CD14-positive monocyte (primary cell): ENCODE results near the gene CDKN2B-AS1. TPM values are rescaled to one million over a fixed set of nuclear protein-coding genes. Genes with fewer than 3 reads are reported as not detected.

Source experiments
- DNase-seq, 3 donors: peaks; one replicate each; pipeline ENCODE4 v3.0.0-alpha.2; 2011 to 2022
- H2AFZ ChIP-seq: 2 replicates; pipeline ENCODE4 v1.6.0; 2012; ENCODE audit warnings: mild to moderate bottlenecking, low read depth, low read length, inconsistent platforms; ENCODE audit not compliant: insufficient read depth, poor library complexity, severe bottlenecking
- H3K27ac ChIP-seq, 2 donors: 1 replicate in 1 of 2; 2 replicates in 1 of 2; pipeline ENCODE4 v1.5.1; 2012 to 2013; ENCODE audit warnings: low read length in 2 of 2, control low read depth in 1 of 2, inconsistent platforms in 1 of 2, low read depth in 1 of 2, mild to moderate bottlenecking in 1 of 2
- H3K27me3 ChIP-seq, 2 donors: one replicate each; pipeline versions ENCODE4 v1.6.0 to v1.6.1; 2011 to 2013; ENCODE audit warnings: low read length in 2 of 2; ENCODE audit not compliant: control insufficient read depth in 2 of 2, insufficient read depth in 2 of 2
- H3K36me3 ChIP-seq, 2 donors: replicated peaks in 1 of 2; 1 replicate in 1 of 2; 2 replicates in 1 of 2; pipeline versions ENCODE4 v1.5.1 to v1.6.1; 2012 to 2013; ENCODE audit warnings: low read length in 2 of 2, control low read depth in 1 of 2, inconsistent platforms in 1 of 2, mild to moderate bottlenecking in 1 of 2; ENCODE audit not compliant: insufficient read depth in 2 of 2, control insufficient read depth in 1 of 2
- H3K4me1 ChIP-seq, 2 donors: 1 replicate in 1 of 2; 2 replicates in 1 of 2; pipeline versions ENCODE4 v1.5.1 to v1.6.1; 2012 to 2013; ENCODE audit warnings: low read length in 2 of 2, control low read depth in 1 of 2, inconsistent platforms in 1 of 2, mild to moderate bottlenecking in 1 of 2, moderate library complexity in 1 of 2; ENCODE audit not compliant: insufficient read depth in 2 of 2, control insufficient read depth in 1 of 2
- H3K4me2 ChIP-seq: replicated peaks from 2 replicates; pipeline ENCODE3; 2012; ENCODE audit warnings: low read length, moderate library complexity, mild to moderate bottlenecking; ENCODE audit not compliant: poor library complexity, severe bottlenecking; ENCODE audit errors: extremely low read depth
- H3K4me3 ChIP-seq, 3 experiments: fragments of 200-600 bp in 1 of 3; sonication (generic) in 1 of 3; replicated peaks in 1 of 3; 1 replicate in 2 of 3; 2 replicates in 1 of 3; pipeline ENCODE4 v1.5.1; 2011 to 2013; ENCODE audit warnings: low read length in 3 of 3, mild to moderate bottlenecking in 3 of 3, control low read depth in 2 of 3, low read depth in 2 of 3, inconsistent platforms in 1 of 3, moderate library complexity in 1 of 3
- H3K79me2 ChIP-seq: 2 replicates; pipeline ENCODE4 v1.6.0; 2012; ENCODE audit warnings: mild to moderate bottlenecking, control low read depth, inconsistent platforms, low read length, moderate library complexity; ENCODE audit not compliant: insufficient read depth
- H3K9ac ChIP-seq: 2 replicates; pipeline ENCODE4 v1.6.0; 2017; ENCODE audit warnings: low read length, mild to moderate bottlenecking; ENCODE audit not compliant: insufficient read depth, poor library complexity, severe bottlenecking
- H3K9me3 ChIP-seq, 2 donors: replicated peaks in 1 of 2; 1 replicate in 1 of 2; 2 replicates in 1 of 2; pipeline versions ENCODE4 v1.5.1 to v1.6.1; 2012 to 2013; ENCODE audit warnings: low read length in 2 of 2, control low read depth in 1 of 2; ENCODE audit not compliant: control insufficient read depth in 1 of 2, insufficient read depth in 1 of 2
- H4K20me1 ChIP-seq: 2 replicates; pipeline ENCODE4 v1.6.0; 2012; ENCODE audit warnings: mild to moderate bottlenecking, low read length, control low read depth, moderate library complexity; ENCODE audit not compliant: insufficient read depth
- H3K27ac Mint-ChIP-seq, 7 donors: one replicate each; pipeline ENCODE4 v1.8.0; 2020; ENCODE audit warnings: mild to moderate bottlenecking in 7 of 7, mixed read lengths in 7 of 7, moderate library complexity in 6 of 7, inconsistent platforms in 2 of 7
- H3K27me3 Mint-ChIP-seq, 3 donors: one replicate each; pipeline ENCODE4 v1.8.0; 2021 to 2022; ENCODE audit warnings: low read depth in 3 of 3, mild to moderate bottlenecking in 3 of 3, mixed read lengths in 3 of 3, moderate library complexity in 3 of 3, inconsistent platforms in 1 of 3
- H3K36me3 Mint-ChIP-seq, 2 donors: one replicate each; pipeline ENCODE4 v1.8.0; 2020; ENCODE audit warnings: mixed read lengths in 2 of 2, inconsistent platforms in 1 of 2, mild to moderate bottlenecking in 1 of 2
- H3K4me1 Mint-ChIP-seq: one replicate; pipeline ENCODE4 v1.8.0; 2020; ENCODE audit warnings: mild to moderate bottlenecking, mixed read lengths
- H3K4me3 Mint-ChIP-seq, 2 donors: one replicate each; pipeline ENCODE4 v1.8.0; 2020; ENCODE audit warnings: mild to moderate bottlenecking in 2 of 2, mixed read lengths in 2 of 2, moderate library complexity in 1 of 2
- H3K9me3 Mint-ChIP-seq, 7 donors: one replicate each; pipeline ENCODE4 v1.8.0; 2020 to 2022; ENCODE audit warnings: mixed read lengths in 7 of 7, mild to moderate bottlenecking in 6 of 7, moderate library complexity in 6 of 7, inconsistent platforms in 2 of 7
- CTCF ChIP-seq: fragments of 200-600 bp; IDR thresholded peaks from one replicate; pipeline ENCODE4 v1.8.0; 2022; ENCODE audit warnings: antibody characterized with exemption, mild to moderate bottlenecking
- WGBS: methylation state at CpG from one replicate; pipeline ENCODE4 v1.1.5; 2013; ENCODE audit warnings: missing lambda C conversion rate; ENCODE audit not compliant: insufficient coverage; 5-methylcytosine and 5-hydroxymethylcytosine counted together
- intact Hi-C, 2 donors: fragments of 100-400 bp; cut with micrococcal nuclease; formaldehyde crosslinking; loops; one replicate each; pipeline versions ENCODE4 v1.15.0 to v1.15.1; 2023
- polyA plus RNA-seq, 3 donors: library from polyadenylated mRNA; depleted of rRNA in 1 of 3; unstranded in 2 of 3; stranded (reverse) in 1 of 3; fragments of 300-500 nt in 2 of 3; fragments of >200 nt in 1 of 3; fragmentation: Illumina TruSeq in 2 of 3; gene quantifications; 1 replicate in 2 of 3; 2 replicates in 1 of 3; pipeline ENCODE4 v1.2.3, GENCODE V29; 2012 to 2021

CDKN2B-AS1 gene
- polyA plus RNA-seq, 3 donors = 0.35 to 0.55 (median 0.50) TPM

- no peak for DNase-seq
- intact Hi-C loops = no loop called here
- H3K36me3 ChIP-seq = no peaks in the 10 kb centered on the region
- H3K27ac Mint-ChIP-seq = no peak overlapping the region
- H3K4me1 ChIP-seq = peaks cover 14% of the 10 kb centered on the region in 2 donors
- H3K79me2 ChIP-seq = no peaks in the 10 kb centered on the region
- WGBS = no CpG with 5 or more reads among the region's 1 CpG
- H3K4me3 Mint-ChIP-seq = peak overlapping the region in 1 of 2 donors; percentile 67
- H3K9me3 ChIP-seq = peaks cover 0 to 17% of the 10 kb centered on the region in 2 donors
- no peak for TF ChIP-seq CTCF
- H3K9me3 Mint-ChIP-seq = peaks cover 0 to 19% (median 8%) of the 10 kb centered on the region in 7 donors
- peaks cover 89 to 98% of the 10 kb centered on the region in 2 donors for H3K27me3 ChIP-seq
- H4K20me1 ChIP-seq = peaks cover 39% of the 10 kb centered on the region
- H3K4me1 Mint-ChIP-seq = peaks cover 20% of the 10 kb centered on the region
- H3K27me3 Mint-ChIP-seq = peaks cover 73 to 88% (median 73%) of the 10 kb centered on the region in 3 donors
- no peak overlapping the region for H3K4me3 ChIP-seq
- no peak overlapping the region for H3K4me2 ChIP-seq
- no peak overlapping the region for H3K27ac ChIP-seq
- no peak overlapping the region for H3K9ac ChIP-seq
- peaks cover 29 to 36% of the 10 kb centered on the region in 2 donors for H3K36me3 Mint-ChIP-seq
- H2AFZ ChIP-seq = no peak overlapping the region
Measured at GRCh38 chr9:22002038-22002437, 7.4 kb downstream of the CDKN2B-AS1 start.

- peaks cover 48% of the 10 kb centered on the region for H4K20me1 ChIP-seq
- Mint-ChIP-seq H3K27me3 (peaks cover 66 to 91% (median 69%) of the 10 kb centered on the region in 3 donors), H3K4me3 (peak overlapping the region; percentile 24 to 83), H3K9me3 (peaks cover 0 to 19% (median 8%) of the 10 kb centered on the region in 7 donors), H3K36me3 (peaks cover 24 to 25% of the 10 kb centered on the region in 2 donors), H3K4me1 (peaks cover 36% of the 10 kb centered on the region), H3K27ac (peak overlapping the region in 2 of 7 donors; percentile 4 to 47)
- no peak overlapping the region for H3K4me3 ChIP-seq
- no peak for TF ChIP-seq CTCF
- no peak overlapping the region for H3K27ac ChIP-seq
- DNase-seq = peak in 1 of 3 donors; percentile 56
- H3K79me2 ChIP-seq = no peaks in the 10 kb centered on the region
- peak overlapping the region; percentile 3 for H3K4me2 ChIP-seq
- H3K9me3 ChIP-seq = peaks cover 0 to 17% of the 10 kb centered on the region in 2 donors
- no peak overlapping the region for H2AFZ ChIP-seq
- no peak overlapping the region for H3K9ac ChIP-seq
- intact Hi-C loops = loop anchor here (5.0 kb wide), 2 partner anchors 38 to 193 kb away; no protein-coding TSS in a partner anchor
- H3K36me3 ChIP-seq = no peaks in the 10 kb centered on the region
- H3K27me3 ChIP-seq = peaks cover 79 to 90% of the 10 kb centered on the region in 2 donors
- H3K4me1 ChIP-seq = peaks cover 22 to 35% of the 10 kb centered on the region in 2 donors
- WGBS = 2% methylated on average over 19 of the region's 25 CpGs
Measured at GRCh38 chr9:22005021-22005701, 10.6 kb downstream of the CDKN2B-AS1 start.
